Measurements from ENCODE around the gene ZNF766.

- no peak for TF ChIP-seq CTCF (IDR thresholded peaks at IDR 0.05)
- no peak for TF ChIP-seq EZH2 (IDR thresholded peaks at IDR 0.05)
- TF ChIP-seq EZH2phosphoT487 (IDR thresholded peaks at IDR 0.05): no peak
Measured at GRCh38 chr19:52335768-52336116, 66.4 kb downstream of the ZNF766 start.

Data from neural progenitor cell (in vitro differentiated cells).